Ovary (tissue), 3 donors: ENCODE measurements around the gene RPL37.

Experiments used
- CTCF ChIP-seq, 3 donors: fragments of 450-650 bp in 2 of 3; fragments of 200-600 bp in 1 of 3; IDR thresholded peaks; one replicate each; pipeline versions ENCODE4 v1.5.1 to v1.8.0; 2016 to 2022; ENCODE audit warnings: antibody characterized with exemption in 3 of 3, mild to moderate bottlenecking in 1 of 3
- EP300 ChIP-seq: sonication (generic); formaldehyde crosslinking; IDR thresholded peaks from one replicate; pipeline ENCODE4 v1.6.1; 2017; ENCODE audit warnings: antibody characterized with exemption
- POLR2A ChIP-seq: fragments of 450-650 bp; IDR thresholded peaks from one replicate; pipeline ENCODE4 v1.6.1; 2017; ENCODE audit warnings: antibody characterized with exemption, mild to moderate bottlenecking, moderate library complexity
- donor health status: DM: no; HTN: no; CAD: no.

GRCh38 chr5:40832345-40832744, 2.7 kb downstream of the RPL37 start:
- TF ChIP-seq EP300 (no peak), CTCF (IDR thresholded peaks at IDR 0.05) (no peak), POLR2A (no peak)
